KMS-11 (cell line): Measurements from ENCODE around the gene FGF12.

ENCODE experiments used
- H2AFZ ChIP-seq: fragments of 200-600 bp; sonication (generic); 2 replicates; pipeline ENCODE4 v1.6.1; 2016; ENCODE audit warnings: antibody characterized with exemption, mixed run types, low read depth
- H3K27ac ChIP-seq: fragments of 200-600 bp; sonication (generic); 2 replicates; pipeline ENCODE4 v1.6.1; 2016; ENCODE audit warnings: mild to moderate bottlenecking, mixed run types
- H3K27me3 ChIP-seq: fragments of 200-600 bp; sonication (generic); 2 replicates; pipeline ENCODE4 v1.6.1; 2017; ENCODE audit warnings: mild to moderate bottlenecking, low read depth, mixed run types, moderate library complexity; ENCODE audit not compliant: insufficient read depth
- H3K36me3 ChIP-seq: fragments of 200-600 bp; sonication (generic); 2 replicates; pipeline ENCODE4 v1.6.1; 2017; ENCODE audit warnings: mild to moderate bottlenecking, mixed run types; ENCODE audit not compliant: insufficient read depth
- H3K4me1 ChIP-seq: fragments of 200-600 bp; sonication (generic); 2 replicates; pipeline ENCODE4 v1.6.1; 2016; ENCODE audit warnings: mild to moderate bottlenecking, low read depth, mixed run types; ENCODE audit not compliant: poor library complexity, severe bottlenecking
- H3K4me2 ChIP-seq: fragments of 200-600 bp; sonication (generic); 2 replicates; pipeline ENCODE4 v1.7.0; 2016; ENCODE audit warnings: mild to moderate bottlenecking, mixed run types
- H3K4me3 ChIP-seq: fragments of 200-600 bp; sonication (generic); IDR thresholded peaks from 2 replicates; pipeline ENCODE4 v1.6.1; 2017; ENCODE audit warnings: low read depth, low read length, mixed read lengths; ENCODE audit not compliant: insufficient read depth
- H3K79me2 ChIP-seq: fragments of 200-600 bp; sonication (generic); 2 replicates; pipeline ENCODE4 v1.6.1; 2016; ENCODE audit warnings: low read depth, mixed run types; ENCODE audit not compliant: insufficient read depth
- H3K9ac ChIP-seq: fragments of 200-600 bp; sonication (generic); 2 replicates; pipeline ENCODE4 v1.6.1; 2016; ENCODE audit warnings: mild to moderate bottlenecking, mixed run types
- H4K20me1 ChIP-seq: fragments of 200-600 bp; sonication (generic); 2 replicates; pipeline ENCODE4 v1.6.1; 2016; ENCODE audit warnings: mild to moderate bottlenecking, mixed run types; ENCODE audit not compliant: insufficient read depth
- CTCF ChIP-seq: fragments of 200-600 bp; sonication (generic); conservative IDR thresholded peaks from 2 replicates; pipeline ENCODE4 v1.6.1; 2017; ENCODE audit warnings: low read depth, mild to moderate bottlenecking, antibody characterized with exemption, low read length, moderate library complexity, mixed read lengths

FGF12 gene

GRCh38 chr3:192629429-192629828, 97.9 kb downstream of the FGF12 start:
- Histone ChIP-seq H3K9ac (no peak overlapping the region), H2AFZ (no peak overlapping the region), H3K4me1 (no peaks in the 10 kb centered on the region), H3K36me3 (no peaks in the 10 kb centered on the region), H4K20me1 (no peaks in the 10 kb centered on the region), H3K27me3 (no peaks in the 10 kb centered on the region), H3K79me2 (no peaks in the 10 kb centered on the region), H3K27ac (no peak overlapping the region), H3K4me2 (no peak overlapping the region), H3K4me3 (no peak overlapping the region)
- no peak for TF ChIP-seq CTCF

GRCh38 chr3:192621909-192622308, 105.4 kb downstream of the FGF12 start:
- Histone ChIP-seq H3K27ac (no peak overlapping the region), H3K27me3 (no peaks in the 10 kb centered on the region), H3K4me1 (no peaks in the 10 kb centered on the region), H3K79me2 (no peaks in the 10 kb centered on the region), H3K36me3 (no peaks in the 10 kb centered on the region), H3K4me3 (no peak overlapping the region), H4K20me1 (no peaks in the 10 kb centered on the region), H2AFZ (no peak overlapping the region), H3K9ac (no peak overlapping the region), H3K4me2 (no peak overlapping the region)
- no peak for TF ChIP-seq CTCF

- Histone ChIP-seq H3K4me2 (no peak overlapping the region), H3K27me3 (no peaks in the 10 kb centered on the region), H3K36me3 (no peaks in the 10 kb centered on the region), H3K27ac (no peak overlapping the region), H3K79me2 (no peaks in the 10 kb centered on the region), H3K4me1 (no peaks in the 10 kb centered on the region), H2AFZ (no peak overlapping the region), H4K20me1 (no peaks in the 10 kb centered on the region), H3K9ac (no peak overlapping the region), H3K4me3 (no peak overlapping the region)
- TF ChIP-seq CTCF = no peak
These were observed 107.1 kb downstream of the FGF12 start for GRCh38 chr3:192620275-192620674.

GRCh38 chr3:192611411-192611810, 115.9 kb downstream of the FGF12 start:
- Histone ChIP-seq H3K79me2 (no peaks in the 10 kb centered on the region), H3K36me3 (no peaks in the 10 kb centered on the region), H3K27me3 (no peaks in the 10 kb centered on the region), H3K4me1 (no peaks in the 10 kb centered on the region), H3K9ac (no peak overlapping the region), H4K20me1 (no peaks in the 10 kb centered on the region), H3K4me3 (no peak overlapping the region), H3K4me2 (no peak overlapping the region), H3K27ac (no peak overlapping the region), H2AFZ (no peak overlapping the region)
- TF ChIP-seq CTCF = no peak
